Stimulated activated CD8-positive, alpha-beta memory T cell treated with anti-CD3 and anti-CD28 coated beads, Interleukin-15, amount 100 ng/mL, for 24 hours (primary cell): ENCODE data around the gene PPP1R1C.
"Not testable (repeated sequence)": the region's sequence is repeated elsewhere in the genome, so short reads cannot be mapped to it uniquely, and the experiment has no call there.

ENCODE experiments used
- DNase-seq: peaks from one replicate; pipeline ENCODE4 v3.0.0-alpha.2; 2020; ENCODE audit warnings: low read depth

Gene PPP1R1C

GRCh38 chr2:181985632-181986205, at the start of gene PPP1R1C:
Gene PPP1R1C, plus strand, starts transcription at chr2:181985853. Its CDS starts 258 bp downstream, at chr2:181986111.
- DNase-seq = no peak

- no peak for DNase-seq
Measured at GRCh38 chr2:181937473-181937872, 48.2 kb upstream of the PPP1R1C start.

GRCh38 chr2:181943411-181944124, 42.1 kb upstream of the PPP1R1C start:
- no peak for DNase-seq

GRCh38 chr2:181944164-181944913, 41.3 kb upstream of the PPP1R1C start:
- no peak for DNase-seq

GRCh38 chr2:181944914-181945291, 40.8 kb upstream of the PPP1R1C start:
- no peak for DNase-seq

GRCh38 chr2:181946444-181947127, 39.1 kb upstream of the PPP1R1C start:
- DNase-seq = no peak

- no peak for DNase-seq
Measured at GRCh38 chr2:181947273-181947672, 38.4 kb upstream of the PPP1R1C start.

GRCh38 chr2:181948227-181948626, 37.4 kb upstream of the PPP1R1C start:
- DNase-seq = no peak

GRCh38 chr2:181949047-181949446, 36.6 kb upstream of the PPP1R1C start:
- DNase-seq = no peak

- DNase-seq = no peak
Measured at GRCh38 chr2:181952404-181953226, 33.0 kb upstream of the PPP1R1C start.

- peak; percentile 18 for DNase-seq
Measured at GRCh38 chr2:181953881-181954537, 31.6 kb upstream of the PPP1R1C start.

GRCh38 chr2:181954538-181954883, 31.1 kb upstream of the PPP1R1C start:
- DNase-seq = no peak

GRCh38 chr2:181955010-181955409, 30.6 kb upstream of the PPP1R1C start:
- DNase-seq = no peak

- DNase-seq = not testable (repeated sequence)
Measured at GRCh38 chr2:181955866-181956265, 29.8 kb upstream of the PPP1R1C start.

GRCh38 chr2:181957668-181958067, 28.0 kb upstream of the PPP1R1C start:
- no peak for DNase-seq

- DNase-seq = no peak
Measured at GRCh38 chr2:181958726-181959125, 26.9 kb upstream of the PPP1R1C start.

- DNase-seq = no peak
Measured at GRCh38 chr2:181959508-181959907, 26.1 kb upstream of the PPP1R1C start.

GRCh38 chr2:181961167-181961566, 24.5 kb upstream of the PPP1R1C start:
- DNase-seq = not testable (repeated sequence)

GRCh38 chr2:181962142-181962541, 23.5 kb upstream of the PPP1R1C start:
- no peak for DNase-seq

GRCh38 chr2:181970160-181970794, 15.4 kb upstream of the PPP1R1C start:
- no peak for DNase-seq

GRCh38 chr2:181971032-181971431, 14.6 kb upstream of the PPP1R1C start:
- DNase-seq = no peak
